HG03460 (cell line): ENCODE measurements around the gene AMY1B.
"Not testable (repeated sequence)": the region's sequence is repeated elsewhere in the genome, so short reads cannot be mapped to it uniquely, and the experiment has no call there.

Experiments used
- ATAC-seq: cut with Tn5 transposase; IDR thresholded peaks from one replicate; pipeline ENCODE4 v1.9.1; 2021; ENCODE audit not compliant: unreplicated experiment

Gene AMY1B

GRCh38 chr1:103696110-103696509, at the start of gene AMY1B:
Gene AMY1B, minus strand, starts transcription at chr1:103696210. Its CDS starts 571 bp downstream, at chr1:103695639.
- ATAC-seq: not testable (repeated sequence)

DNA sequence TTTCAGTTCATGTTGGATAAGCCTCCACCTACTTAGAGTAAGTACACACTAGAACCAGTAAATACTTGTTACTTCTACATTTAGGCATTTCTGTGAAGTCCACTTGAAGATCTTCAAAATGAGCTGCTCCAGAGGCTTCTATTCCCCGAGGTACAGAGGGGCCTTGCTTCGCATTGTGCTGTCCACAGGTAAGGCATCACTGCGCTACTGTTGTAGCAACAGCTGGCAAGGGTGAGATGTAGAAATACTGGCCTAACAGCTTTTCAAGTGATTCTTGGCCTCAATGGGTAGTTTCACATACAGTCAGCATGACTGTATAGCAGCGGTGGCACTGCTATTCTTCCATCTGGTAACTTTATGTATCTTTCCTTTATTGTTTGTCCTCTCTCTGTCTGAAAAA, 49.0 kb upstream of the AMY1B start:
- ATAC-seq: not testable (repeated sequence)

DNA sequence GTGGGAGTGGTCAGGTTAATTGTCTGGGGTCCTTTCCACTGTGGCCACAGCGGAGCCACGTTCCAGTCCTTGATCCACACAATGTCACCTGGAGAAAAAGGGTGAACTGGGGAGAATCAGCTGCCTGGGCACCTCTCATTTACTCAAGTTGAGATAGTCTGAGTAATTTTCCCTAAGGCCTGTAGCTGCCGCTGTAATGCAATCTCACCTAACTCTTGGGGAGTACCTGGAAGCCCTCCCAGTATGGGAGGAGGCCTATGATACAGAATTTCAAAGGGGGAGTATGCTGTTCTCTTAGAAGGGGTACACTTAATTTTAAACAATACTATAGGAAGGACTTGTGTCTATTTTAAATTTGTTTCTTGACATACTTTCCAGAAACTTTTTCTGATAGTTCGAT, 48.4 kb upstream of the AMY1B start:
- not testable (repeated sequence) for ATAC-seq

GRCh38 chr1:103738031-103738430, 42.0 kb upstream of the AMY1B start:
- ATAC-seq: not testable (repeated sequence)

DNA sequence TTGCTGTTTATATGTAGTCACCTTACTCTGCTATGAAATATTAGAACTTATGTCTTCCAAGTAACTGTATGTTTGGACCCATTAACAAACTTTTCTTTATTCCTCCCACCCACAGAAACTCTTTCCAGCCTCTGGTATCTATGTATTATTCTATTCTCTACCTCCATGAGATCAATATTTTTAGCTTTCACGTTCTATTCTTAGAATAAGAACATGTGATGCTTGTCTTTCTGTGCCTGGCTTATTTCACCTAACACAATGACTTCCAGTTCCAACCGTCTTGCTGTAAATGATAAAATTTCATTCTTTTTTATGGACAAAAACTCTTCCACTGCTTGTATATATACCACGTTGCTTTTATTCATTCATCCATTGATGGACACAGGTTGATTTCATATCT, 39.3 kb upstream of the AMY1B start:
- not testable (repeated sequence) for ATAC-seq

- ATAC-seq: not testable (repeated sequence)
Measured at GRCh38 chr1:103721473-103721872, 25.5 kb upstream of the AMY1B start.

- ATAC-seq: not testable (repeated sequence)
Measured at GRCh38 chr1:103717404-103717803, 21.4 kb upstream of the AMY1B start.

DNA sequence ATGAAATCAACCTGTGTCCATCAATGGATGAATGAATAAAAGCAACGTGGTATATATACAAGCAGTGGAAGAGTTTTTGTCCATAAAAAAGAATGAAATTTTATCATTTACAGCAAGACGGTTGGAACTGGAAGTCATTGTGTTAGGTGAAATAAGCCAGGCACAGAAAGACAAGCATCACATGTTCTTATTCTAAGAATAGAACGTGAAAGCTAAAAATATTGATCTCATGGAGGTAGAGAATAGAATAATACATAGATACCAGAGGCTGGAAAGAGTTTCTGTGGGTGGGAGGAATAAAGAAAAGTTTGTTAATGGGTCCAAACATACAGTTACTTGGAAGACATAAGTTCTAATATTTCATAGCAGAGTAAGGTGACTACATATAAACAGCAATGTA, 14.4 kb upstream of the AMY1B start:
- not testable (repeated sequence) for ATAC-seq

DNA sequence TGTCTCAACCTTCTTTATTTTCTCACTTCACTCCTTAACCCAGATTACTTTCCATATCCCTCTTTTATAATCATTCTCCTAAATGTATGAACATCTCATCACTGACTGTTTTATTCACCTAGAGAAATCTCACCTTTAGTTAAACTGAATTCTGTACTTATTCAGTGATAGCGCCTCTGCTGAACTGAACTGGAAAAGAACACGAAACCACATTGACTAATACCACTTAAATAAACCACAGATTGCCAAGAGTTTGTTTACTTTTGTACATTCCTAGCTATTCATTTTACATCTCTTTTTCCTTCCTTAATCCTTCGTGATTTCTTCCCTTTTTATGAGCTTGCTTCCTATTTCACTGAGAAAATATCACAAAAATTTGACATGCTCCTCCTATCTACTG, 11.7 kb upstream of the AMY1B start:
- ATAC-seq: not testable (repeated sequence)

GRCh38 chr1:103701256-103701655, 5.2 kb upstream of the AMY1B start:
- ATAC-seq: not testable (repeated sequence)

DNA sequence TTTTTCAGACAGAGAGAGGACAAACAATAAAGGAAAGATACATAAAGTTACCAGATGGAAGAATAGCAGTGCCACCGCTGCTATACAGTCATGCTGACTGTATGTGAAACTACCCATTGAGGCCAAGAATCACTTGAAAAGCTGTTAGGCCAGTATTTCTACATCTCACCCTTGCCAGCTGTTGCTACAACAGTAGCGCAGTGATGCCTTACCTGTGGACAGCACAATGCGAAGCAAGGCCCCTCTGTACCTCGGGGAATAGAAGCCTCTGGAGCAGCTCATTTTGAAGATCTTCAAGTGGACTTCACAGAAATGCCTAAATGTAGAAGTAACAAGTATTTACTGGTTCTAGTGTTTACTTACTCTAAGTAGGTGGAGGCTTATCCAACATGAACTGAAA, 4.7 kb upstream of the AMY1B start:
- ATAC-seq: not testable (repeated sequence)

- ATAC-seq: not testable (repeated sequence)
Measured at GRCh38 chr1:103697430-103697829, 1.4 kb upstream of the AMY1B start.

- not testable (repeated sequence) for ATAC-seq
Measured at GRCh38 chr1:103676335-103676734, 19.7 kb downstream of the AMY1B start.

DNA sequence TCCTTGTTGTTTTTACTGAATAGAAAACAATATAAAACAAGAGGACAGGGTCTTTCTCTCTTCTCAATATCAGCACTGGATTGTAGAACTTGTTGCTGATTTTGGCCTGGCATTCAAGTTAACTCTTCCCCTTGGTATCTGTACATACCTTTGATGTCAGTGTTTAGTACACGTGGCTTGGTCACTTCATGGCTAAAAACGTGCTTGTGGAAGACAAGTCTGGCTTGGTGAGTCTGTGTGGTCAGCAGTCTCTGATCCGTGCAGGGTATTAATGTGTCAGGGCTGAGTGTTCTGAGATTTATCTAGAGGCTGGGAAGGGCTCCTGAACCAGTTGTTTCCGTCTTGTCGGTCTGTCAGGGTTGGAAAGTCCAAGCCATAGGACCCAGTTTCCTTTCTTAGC, 40.5 kb downstream of the AMY1B start, which contains the start of gene AMY1A:
AMY1A (plus strand) TSS at position 301 of the 400 bp plus-strand sequence. CDS start 571 bp downstream, outside the sequence.
- not testable (repeated sequence) for ATAC-seq

DNA sequence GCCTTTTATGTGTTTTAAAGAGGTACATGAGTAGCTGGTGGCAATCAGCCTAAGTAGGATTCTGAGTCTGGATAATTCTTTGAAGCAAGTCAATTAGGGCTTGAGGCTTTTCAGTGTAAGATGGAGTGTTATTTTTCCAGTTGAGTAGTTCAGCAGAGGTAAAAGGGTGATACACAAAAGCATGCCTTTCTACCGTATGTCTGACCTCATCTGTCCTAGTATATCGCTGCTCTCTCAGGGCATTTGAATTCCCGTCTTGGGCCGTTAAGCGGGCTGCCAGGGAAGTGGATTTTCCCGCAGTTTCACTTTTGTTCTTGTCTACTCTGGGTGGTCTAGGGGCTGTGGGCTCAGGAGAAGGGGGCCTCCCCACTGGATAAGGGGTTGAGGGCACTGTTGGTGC, 41.9 kb downstream of the AMY1B start:
- not testable (repeated sequence) for ATAC-seq

DNA sequence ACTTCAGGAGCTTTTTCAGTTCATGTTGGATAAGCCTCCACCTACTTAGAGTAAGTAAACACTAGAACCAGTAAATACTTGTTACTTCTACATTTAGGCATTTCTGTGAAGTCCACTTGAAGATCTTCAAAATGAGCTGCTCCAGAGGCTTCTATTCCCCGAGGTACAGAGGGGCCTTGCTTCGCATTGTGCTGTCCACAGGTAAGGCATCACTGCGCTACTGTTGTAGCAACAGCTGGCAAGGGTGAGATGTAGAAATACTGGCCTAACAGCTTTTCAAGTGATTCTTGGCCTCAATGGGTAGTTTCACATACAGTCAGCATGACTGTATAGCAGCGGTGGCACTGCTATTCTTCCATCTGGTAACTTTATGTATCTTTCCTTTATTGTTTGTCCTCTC, 45.1 kb downstream of the AMY1B start:
- not testable (repeated sequence) for ATAC-seq

GRCh38 chr1:103650305-103650704, 45.7 kb downstream of the AMY1B start:
- not testable (repeated sequence) for ATAC-seq

DNA sequence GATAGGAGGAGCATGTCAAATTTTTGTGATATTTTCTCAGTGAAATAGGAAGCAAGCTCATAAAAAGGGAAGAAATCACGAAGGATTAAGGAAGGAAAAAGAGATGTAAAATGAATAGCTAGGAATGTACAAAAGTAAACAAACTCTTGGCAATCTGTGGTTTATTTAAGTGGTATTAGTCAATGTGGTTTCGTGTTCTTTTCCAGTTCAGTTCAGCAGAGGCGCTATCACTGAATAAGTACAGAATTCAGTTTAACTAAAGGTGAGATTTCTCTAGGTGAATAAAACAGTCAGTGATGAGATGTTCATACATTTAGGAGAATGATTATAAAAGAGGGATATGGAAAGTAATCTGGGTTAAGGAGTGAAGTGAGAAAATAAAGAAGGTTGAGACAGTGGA, 52.1 kb downstream of the AMY1B start:
- ATAC-seq: not testable (repeated sequence)

GRCh38 chr1:103641194-103641593, 54.8 kb downstream of the AMY1B start:
- not testable (repeated sequence) for ATAC-seq
